Ovary (tissue), 9 donors: Measurements from ENCODE around the gene VAPB. TPM values are rescaled to one million over a fixed set of nuclear protein-coding genes. Genes with fewer than 3 reads are reported as not detected.
A peak's percentile ranks its signal among the peaks of the same experiment; 100 is the strongest.
"Not testable (repeated sequence)": the region's sequence is repeated elsewhere in the genome, so short reads cannot be mapped to it uniquely, and the experiment has no call there.

Experiments
- DNase-seq, 5 donors: peaks; one replicate each; pipeline ENCODE4 v3.0.0-alpha.2; 2019 to 2020
- H3K27ac ChIP-seq, 2 donors: fragments of 200-600 bp; one replicate each; pipeline versions ENCODE4 v1.5.1 to v1.8.0; 2019 to 2022
- H3K27me3 ChIP-seq: fragments of 200-600 bp; one replicate; pipeline ENCODE4 v1.8.0; 2022
- H3K36me3 ChIP-seq: fragments of 200-600 bp; sonication (generic); one replicate; pipeline ENCODE4 v1.5.1; 2019
- H3K4me1 ChIP-seq: one replicate; pipeline ENCODE4 v1.8.1; 2013; ENCODE audit warnings: mild to moderate bottlenecking, moderate library complexity; ENCODE audit not compliant: insufficient read depth
- H3K4me3 ChIP-seq: fragments of 200-600 bp; sonication (generic); one replicate; pipeline ENCODE4 v1.5.1; 2017
- H3K9me3 ChIP-seq, 2 donors: fragments of 200-600 bp in 1 of 2; sonication (generic) in 1 of 2; one replicate each; pipeline versions ENCODE4 v1.5.1 to v1.8.1; 2013 to 2019; ENCODE audit warnings: mild to moderate bottlenecking in 1 of 2, moderate library complexity in 1 of 2
- EP300 ChIP-seq: sonication (generic); formaldehyde crosslinking; IDR thresholded peaks from one replicate; pipeline ENCODE4 v1.6.1; 2017; ENCODE audit warnings: antibody characterized with exemption
- POLR2A ChIP-seq: fragments of 450-650 bp; IDR thresholded peaks from one replicate; pipeline ENCODE4 v1.6.1; 2017; ENCODE audit warnings: antibody characterized with exemption, mild to moderate bottlenecking, moderate library complexity
- WGBS, 3 donors: extraction: QIAGEN DNeasy Blood & Tissue Kit in 1 of 3; methylation state at CpG; one replicate each; pipeline versions ENCODE4 v1.1.5 to v1.1.7; 2013 to 2017; 5-methylcytosine and 5-hydroxymethylcytosine counted together
- intact Hi-C, 4 donors: fragments of 100-400 bp; cut with DNase I; formaldehyde crosslinking; loops; one replicate each; pipeline versions ENCODE4 v1.11.0 to v1.15.1; 2022 to 2023
- polyA plus RNA-seq, 2 donors: library from polyadenylated mRNA; stranded (reverse); fragments of 200-250 nt in 1 of 2; fragments of 350-450 nt in 1 of 2; fragmentation: Illumina TruSeq in 1 of 2; extraction: RNeasy Lipid Tissue Mini Kit (QIAGEN cat#74804) in 1 of 2; gene quantifications; one replicate each; pipeline ENCODE4 v1.2.3, GENCODE V29; 2013 to 2014
- total RNA-seq, 7 donors: library from RNA; depleted of rRNA in 2 of 7; stranded (reverse); fragments of >200 nt in 2 of 7; fragmentation: NEBNext Ultra II Directional in 3 of 7; extraction: Animal tissue kit (Norgen Biotek cat#: 25700) in 3 of 7; gene quantifications; one replicate each; pipeline versions ENCODE4 v1.1.0 to v1.2.4, GENCODE V29; 2016 to 2023
- TF ChIP-seq, protein P1 (sequence below), 3 donors: fragments of 450-650 bp in 2 of 3; fragments of 200-600 bp in 1 of 3; IDR thresholded peaks; one replicate each; pipeline versions ENCODE4 v1.5.1 to v1.8.0; 2016 to 2022; ENCODE audit warnings: antibody characterized with exemption in 3 of 3, mild to moderate bottlenecking in 1 of 3
- donor health status: DM: no; HTN: no; CAD: no; lungs with moderate emphysema.
- donor health status: DM: no; HTN: no; CAD: no.
- donor health status: Bipolar disorder and iron deficiency.
- donor health status: DM: yes; HTN: yes; CAD: no.
- donor health status: DM: no; HTN: no; CAD: no.
- donor health status: DM: yes; HTN: yes; CAD: no.

The VAPB gene
- total and polyA plus RNA-seq, 9 donors: 11.8 to 81.6 (median 47.5) TPM

DNA sequence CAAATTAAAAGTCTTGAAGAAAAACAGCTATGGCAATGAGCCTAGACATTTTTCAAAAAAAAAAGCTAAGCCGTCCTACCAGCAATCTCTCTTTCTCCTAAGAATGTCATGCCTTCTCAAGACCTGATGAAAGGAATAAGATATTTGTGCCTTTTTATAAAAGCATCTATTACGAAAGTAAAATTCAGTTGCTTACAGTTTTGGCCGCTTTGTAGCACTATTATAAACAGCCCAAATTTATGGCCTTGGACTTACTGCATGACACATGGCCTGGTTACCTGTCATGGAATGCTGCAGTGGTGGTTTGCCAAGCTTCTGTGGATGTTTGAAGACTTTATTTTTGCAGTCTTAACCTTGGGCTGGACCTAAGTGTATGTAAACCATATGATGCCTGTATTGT, 22.2 kb upstream of the VAPB start:
- H3K4me3 ChIP-seq: no peak overlapping the region
- intact Hi-C loops: no loop called here
- WGBS, 3 donors: 11 to 24% (median 17%) methylated on average over 3 of the region's 3 CpGs

DNA sequence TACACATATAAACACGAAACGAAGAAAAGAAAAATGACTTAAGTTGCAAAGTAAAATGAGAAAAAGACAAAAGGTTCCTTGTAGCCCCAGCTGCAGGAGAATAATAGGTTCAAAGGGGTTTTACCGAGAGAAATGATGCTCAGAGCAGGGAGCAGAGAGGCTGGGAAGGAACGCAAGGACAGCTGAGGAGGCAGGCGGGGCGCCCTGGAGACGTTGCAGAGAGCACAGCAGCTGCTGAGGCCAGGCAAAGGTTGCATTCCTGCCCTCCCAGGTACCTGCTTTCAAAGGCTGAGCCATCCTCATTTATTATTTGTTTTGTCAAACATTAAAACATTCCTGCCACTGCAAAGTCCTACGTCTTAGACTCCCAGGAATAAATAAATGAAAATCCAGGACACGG, 16.2 kb upstream of the VAPB start:
- no peaks in the 10 kb centered on the region for H3K9me3 ChIP-seq
- 18 to 38% (median 18%) methylated on average over 9 of the region's 9 CpGs for WGBS, 3 donors
- no peaks in the 10 kb centered on the region for H3K27me3 ChIP-seq
- H3K4me3 ChIP-seq: no peak overlapping the region
- no peaks in the 10 kb centered on the region for H3K36me3 ChIP-seq
- TF ChIP-seq, protein P1, sequence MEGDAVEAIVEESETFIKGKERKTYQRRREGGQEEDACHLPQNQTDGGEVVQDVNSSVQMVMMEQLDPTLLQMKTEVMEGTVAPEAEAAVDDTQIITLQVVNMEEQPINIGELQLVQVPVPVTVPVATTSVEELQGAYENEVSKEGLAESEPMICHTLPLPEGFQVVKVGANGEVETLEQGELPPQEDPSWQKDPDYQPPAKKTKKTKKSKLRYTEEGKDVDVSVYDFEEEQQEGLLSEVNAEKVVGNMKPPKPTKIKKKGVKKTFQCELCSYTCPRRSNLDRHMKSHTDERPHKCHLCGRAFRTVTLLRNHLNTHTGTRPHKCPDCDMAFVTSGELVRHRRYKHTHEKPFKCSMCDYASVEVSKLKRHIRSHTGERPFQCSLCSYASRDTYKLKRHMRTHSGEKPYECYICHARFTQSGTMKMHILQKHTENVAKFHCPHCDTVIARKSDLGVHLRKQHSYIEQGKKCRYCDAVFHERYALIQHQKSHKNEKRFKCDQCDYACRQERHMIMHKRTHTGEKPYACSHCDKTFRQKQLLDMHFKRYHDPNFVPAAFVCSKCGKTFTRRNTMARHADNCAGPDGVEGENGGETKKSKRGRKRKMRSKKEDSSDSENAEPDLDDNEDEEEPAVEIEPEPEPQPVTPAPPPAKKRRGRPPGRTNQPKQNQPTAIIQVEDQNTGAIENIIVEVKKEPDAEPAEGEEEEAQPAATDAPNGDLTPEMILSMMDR (IDR thresholded peaks at IDR 0.05): no peak
- TF ChIP-seq EP300: no peak
- no peak for TF ChIP-seq POLR2A
- H3K27ac ChIP-seq: no peak overlapping the region
- DNase-seq: no peak
- no peaks in the 10 kb centered on the region for H3K4me1 ChIP-seq
- intact Hi-C loops: no loop called here

More for the DNA sequence above, 22.2 kb upstream of the VAPB start:
- TF ChIP-seq POLR2A (no peak), EP300 (no peak)
- TF ChIP-seq, protein P1 (IDR thresholded peaks at IDR 0.05): no peak
- H3K4me1 ChIP-seq: peaks cover 5% of the 10 kb centered on the region
- no peaks in the 10 kb centered on the region for H3K36me3 ChIP-seq
- peak overlapping the region in 1 of 2 donors; percentile 63 for H3K27ac ChIP-seq
- no peaks in the 10 kb centered on the region for H3K9me3 ChIP-seq
- no peaks in the 10 kb centered on the region for H3K27me3 ChIP-seq
- DNase-seq: no peak

DNA sequence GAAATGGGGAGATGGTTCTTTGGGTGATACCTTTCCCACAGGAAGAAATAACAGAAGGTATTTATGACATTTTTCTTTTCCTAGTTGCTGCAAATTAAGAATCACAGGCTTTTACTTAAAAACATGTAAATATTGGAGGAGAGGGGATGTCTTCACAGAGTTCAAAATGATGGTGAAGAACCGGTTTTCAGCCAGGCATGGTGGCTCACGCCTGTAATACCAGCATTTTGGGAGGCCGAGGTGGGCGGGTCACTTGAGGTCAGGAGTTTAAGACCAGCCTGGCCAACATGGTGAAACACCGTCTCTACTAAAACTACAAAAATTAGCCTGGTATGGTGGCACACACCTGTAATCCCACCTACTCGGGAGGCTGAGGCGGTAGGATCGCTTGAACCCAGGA, 15.7 kb upstream of the VAPB start:
- H3K4me3 ChIP-seq, intact Hi-C loops, H3K27me3 ChIP-seq, H3K9me3 ChIP-seq, H3K36me3 ChIP-seq, DNase-seq, H3K27ac ChIP-seq, H3K4me1 ChIP-seq: not testable (repeated sequence)
- 84 to 91% (median 89%) methylated on average over 8 of the region's 8 CpGs for WGBS, 3 donors

DNA sequence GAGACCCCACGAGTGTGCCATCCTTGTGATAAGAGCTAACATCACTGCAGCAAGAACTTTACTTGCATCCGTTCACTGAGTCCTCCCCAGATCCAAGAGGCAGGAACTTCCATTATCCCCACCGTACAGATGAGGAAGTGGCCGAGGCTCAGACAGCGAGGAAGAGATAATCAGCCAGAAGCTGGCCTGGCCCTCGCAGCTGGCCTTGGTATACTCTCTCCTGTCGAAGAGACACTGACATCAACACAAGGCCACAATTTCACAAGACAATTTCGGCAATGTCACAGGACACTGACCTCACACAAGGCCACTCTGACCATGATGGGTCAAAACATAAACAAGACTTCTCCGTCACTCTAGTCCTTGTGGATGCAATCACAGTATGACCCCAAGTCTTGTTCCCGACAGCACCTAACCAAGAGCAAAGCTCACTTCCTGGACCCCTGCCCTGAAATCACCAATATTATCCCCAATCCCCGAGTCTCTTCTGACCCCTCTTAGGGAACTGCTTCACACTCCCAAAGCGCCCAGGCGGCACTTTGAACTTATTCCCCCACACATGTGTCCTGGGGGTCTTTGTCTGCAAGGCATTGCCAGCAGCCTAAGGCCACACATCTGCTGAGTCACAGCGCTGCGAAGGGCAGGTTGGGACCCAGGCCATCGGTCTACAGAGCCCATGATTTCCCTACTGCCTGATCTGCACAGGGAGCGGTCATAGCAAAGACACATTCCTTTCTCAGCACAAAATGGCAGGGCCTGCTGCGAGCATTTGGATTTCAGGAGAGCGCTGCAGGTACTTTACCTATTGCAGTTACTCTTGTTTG, 14.8 kb upstream of the VAPB start:
- DNase-seq: no peak
- no peaks in the 10 kb centered on the region for H3K27me3 ChIP-seq
- H3K4me3 ChIP-seq: no peak overlapping the region
- no peaks in the 10 kb centered on the region for H3K36me3 ChIP-seq
- 85% methylated on average over 19 of the region's 19 CpGs for WGBS, 3 donors
- H3K4me1 ChIP-seq: no peaks in the 10 kb centered on the region
- no peak for TF ChIP-seq EP300
- TF ChIP-seq POLR2A: no peak
- TF ChIP-seq, protein P1 (IDR thresholded peaks at IDR 0.05): no peak
- no peaks in the 10 kb centered on the region for H3K9me3 ChIP-seq
- intact Hi-C loops: no loop called here
- H3K27ac ChIP-seq: no peak overlapping the region

DNA sequence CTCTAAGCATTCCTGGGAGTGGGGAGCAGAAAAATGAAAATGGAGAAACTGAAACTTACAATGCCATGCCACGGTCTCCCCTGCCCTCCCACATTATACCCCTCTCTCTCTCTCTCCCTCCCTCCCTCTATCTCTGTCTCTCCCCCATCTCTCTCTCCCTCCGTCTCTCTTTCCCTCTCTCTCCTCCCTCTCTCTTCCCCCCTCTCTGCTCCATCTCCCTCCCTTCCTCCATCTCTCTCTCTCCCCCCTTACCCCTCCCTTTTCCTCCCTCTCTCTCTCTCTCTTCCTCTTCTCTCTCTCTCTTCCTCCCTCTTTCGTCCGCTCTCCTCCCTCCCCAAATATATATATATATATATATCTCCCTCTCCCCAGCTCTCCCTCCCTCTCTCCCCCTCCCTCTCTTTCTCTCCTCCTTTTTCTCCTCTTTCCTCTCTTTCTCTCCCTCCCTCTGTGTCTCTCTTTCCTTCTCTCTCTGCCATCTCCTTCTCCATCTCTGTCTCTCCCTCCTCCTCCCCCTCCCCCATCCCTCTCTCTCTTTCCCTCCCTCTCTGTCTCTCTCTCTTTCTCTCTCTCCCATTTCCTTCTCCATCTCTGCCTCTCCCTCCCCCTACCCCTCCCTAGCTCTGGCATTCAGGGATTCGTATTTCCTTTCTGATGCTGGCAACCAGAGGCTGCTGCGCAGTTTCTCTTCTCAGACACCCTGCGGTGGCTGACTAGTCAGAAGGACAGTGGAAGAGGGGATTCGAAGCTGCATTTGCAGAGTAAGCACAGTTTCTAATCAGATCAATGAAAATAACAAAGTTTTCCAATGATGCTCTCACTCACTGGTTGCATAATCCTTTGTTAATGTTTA, 13.9 kb upstream of the VAPB start:
- 41 to 63% (median 47%) methylated on average over 8 of the region's 8 CpGs for WGBS, 3 donors
- H3K9me3 ChIP-seq: no peaks in the 10 kb centered on the region
- TF ChIP-seq EP300: no peak
- TF ChIP-seq POLR2A: no peak
- TF ChIP-seq, protein P1 (IDR thresholded peaks at IDR 0.05): no peak
- no peaks in the 10 kb centered on the region for H3K36me3 ChIP-seq
- no peak overlapping the region for H3K4me3 ChIP-seq
- no peak overlapping the region for H3K27ac ChIP-seq
- no peaks in the 10 kb centered on the region for H3K27me3 ChIP-seq
- no peak for DNase-seq
- intact Hi-C loops: no loop called here
- H3K4me1 ChIP-seq: no peaks in the 10 kb centered on the region
